Hepatic stellate cell (primary cell): ENCODE results near the gene MSTO1.
"Not testable (repeated sequence)": the region's sequence is repeated elsewhere in the genome, so short reads cannot be mapped to it uniquely, and the experiment has no call there.

Experiments
- DNase-seq: peaks from one replicate; pipeline ENCODE4 v3.0.0; 2011; ENCODE audit warnings: low spot score

Gene MSTO1

DNA sequence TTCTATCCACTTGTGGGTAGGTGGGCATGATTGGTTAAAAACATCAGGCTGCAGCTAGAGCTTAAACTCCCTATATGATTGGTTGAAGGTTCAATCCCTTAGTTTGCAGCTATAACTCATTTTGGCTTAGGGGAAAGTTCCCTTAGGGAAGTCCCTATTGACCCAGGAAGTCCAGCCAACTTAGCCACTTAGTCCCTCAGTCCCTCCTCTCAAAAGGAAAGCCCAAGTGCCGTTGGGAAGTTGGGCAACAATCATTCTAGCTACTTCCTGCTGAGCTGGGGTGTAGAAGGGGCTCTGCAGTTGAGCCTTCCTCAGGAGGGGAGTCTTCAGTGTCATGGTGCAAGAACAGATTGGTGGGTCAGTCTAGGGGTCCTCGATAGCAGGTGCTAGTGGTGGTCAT lies 12.2 kb downstream of the MSTO1 start:
- no peak for DNase-seq

DNA sequence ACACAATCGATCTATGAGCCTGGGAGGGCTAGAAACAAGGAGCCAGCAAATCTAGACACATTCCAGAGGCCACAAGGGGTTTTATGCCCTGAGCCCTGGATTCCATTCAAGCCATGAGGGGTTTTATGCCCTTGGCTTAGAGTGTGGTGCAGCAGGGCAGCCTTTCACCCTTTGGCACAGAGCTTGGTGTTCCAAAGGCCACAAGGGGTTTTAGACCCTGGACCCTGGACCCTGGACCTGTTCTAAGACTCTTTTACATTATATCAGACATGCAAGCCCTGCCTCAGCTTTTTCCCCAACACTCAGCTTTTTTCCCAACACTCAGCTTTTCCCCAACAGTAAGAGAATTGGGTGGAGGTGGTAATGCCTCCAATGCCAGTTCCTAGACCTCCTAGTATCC lies 13.3 kb downstream of the MSTO1 start:
- no peak for DNase-seq

DNA sequence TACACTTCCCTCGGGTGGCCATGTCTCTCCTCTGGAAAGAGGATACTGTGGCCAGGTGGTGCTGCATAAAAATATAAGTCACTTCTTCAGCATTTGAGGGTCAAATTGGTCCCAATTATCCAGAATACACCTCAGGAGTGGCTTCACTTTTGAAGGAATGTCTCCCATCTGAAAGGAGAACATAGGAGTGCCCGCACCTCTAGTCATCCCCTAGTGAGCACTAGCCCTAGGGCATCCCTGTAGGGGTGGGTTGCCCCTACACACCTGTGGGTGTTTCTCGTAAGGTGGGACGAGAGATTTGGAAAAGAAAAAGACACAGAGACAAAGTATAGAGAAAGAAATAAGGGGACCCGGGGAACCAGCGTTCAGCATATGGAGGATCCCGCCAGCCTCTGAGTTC lies 16.4 kb downstream of the MSTO1 start:
- not testable (repeated sequence) for DNase-seq

DNA sequence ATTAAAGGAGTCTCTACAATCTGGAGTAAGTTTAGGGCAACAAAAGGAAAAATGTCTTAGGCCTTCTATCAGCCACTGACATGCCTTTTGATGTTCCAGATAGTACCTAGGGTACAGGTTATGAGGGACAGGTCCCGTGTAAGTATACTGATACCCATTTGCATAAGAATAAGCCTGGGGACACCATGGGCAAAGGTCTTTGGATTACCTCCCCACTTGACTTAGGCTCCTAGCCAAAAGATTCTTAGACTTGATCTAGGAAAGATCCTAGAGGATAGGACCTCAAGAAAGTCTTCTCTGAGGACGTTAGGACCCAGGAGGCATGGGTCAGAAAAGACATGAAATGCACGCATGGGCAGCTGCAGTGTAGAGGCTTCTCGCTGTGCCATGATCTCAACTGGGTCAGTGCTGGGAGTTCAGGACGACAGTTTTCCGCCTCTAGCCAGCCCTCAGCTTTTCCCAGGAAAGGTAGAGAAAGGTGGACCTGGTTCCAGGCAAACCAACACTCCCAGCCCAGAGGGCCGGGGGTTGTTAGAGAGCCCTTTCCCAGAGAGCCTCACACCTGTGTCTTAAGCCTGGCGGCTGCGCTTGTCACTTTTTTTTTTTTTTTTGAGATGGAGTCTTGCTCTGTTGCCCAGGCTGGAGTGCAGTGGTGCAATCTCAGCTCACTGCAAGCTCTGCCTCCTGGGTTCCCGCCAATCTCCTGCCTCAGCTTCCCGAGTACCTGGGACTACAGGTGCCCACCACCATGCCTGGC lies 26.6 kb downstream of the MSTO1 start:
- DNase-seq: no peak

DNA sequence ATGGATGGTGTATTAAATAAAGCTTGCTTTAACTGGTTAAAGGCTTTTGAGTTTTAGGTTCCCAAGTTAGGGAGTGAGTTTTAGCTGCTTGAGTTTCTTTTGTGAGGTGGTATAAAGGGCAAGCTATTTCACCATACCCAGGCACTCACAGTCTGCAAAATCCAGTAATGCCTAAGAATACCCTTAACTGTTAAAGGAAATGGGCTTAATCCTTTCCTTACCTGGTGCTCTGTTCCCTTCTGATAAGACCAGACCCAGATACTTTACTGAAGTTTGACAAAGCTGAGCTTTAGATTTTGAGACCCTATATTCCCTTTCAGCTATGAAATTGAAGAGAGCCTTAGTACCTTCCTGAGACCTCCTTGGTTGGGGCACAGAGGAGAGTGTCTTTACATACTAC lies 30.3 kb downstream of the MSTO1 start:
- no peak for DNase-seq

DNA sequence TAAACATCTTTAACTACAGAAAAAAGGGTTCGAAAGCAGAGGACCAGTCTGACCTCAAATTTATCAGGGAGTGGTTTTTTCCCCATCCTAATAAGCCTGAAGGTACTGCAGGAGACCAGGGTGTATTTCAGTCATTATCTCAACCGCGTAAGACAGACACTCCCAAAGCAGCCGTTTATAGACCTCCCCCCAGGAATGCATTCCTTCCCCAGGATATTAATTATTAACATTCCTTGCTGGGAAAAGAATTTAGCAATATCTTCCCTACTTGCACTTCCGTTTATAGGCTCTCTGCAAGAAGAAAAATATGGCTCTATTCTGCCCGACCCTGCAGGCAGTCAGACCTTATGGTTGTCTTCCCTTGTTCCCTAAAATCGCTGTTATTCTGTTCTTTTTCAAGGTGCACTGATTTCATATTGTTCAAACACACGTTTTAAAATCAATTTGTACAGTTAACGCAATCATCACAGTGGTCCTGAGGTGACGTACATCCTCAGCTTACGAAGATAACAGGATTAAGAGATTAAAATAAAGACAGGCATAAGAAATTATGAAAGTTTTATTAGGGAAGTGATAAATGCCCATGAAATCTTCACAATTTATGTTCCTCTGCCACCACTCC lies 32.7 kb downstream of the MSTO1 start:
- DNase-seq: not testable (repeated sequence)

DNA sequence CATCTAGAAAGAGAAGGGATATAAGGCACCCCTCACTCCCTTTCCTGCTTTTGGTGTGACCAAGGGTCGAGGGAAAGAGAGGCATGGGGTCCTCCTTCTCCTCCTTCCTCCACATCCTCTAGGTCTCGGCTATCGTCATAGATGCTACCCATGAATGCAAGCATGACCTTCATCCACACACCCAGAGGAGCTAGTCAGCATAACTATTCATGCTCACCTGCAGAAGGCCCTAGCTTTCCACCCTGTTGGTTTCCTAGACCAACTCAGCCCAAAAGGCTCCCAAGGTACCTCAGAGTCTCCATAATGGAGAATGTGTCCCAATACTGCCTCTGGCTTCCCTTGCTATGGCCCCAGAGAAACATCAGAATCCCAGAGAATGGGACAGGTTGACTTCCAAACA lies 33.2 kb downstream of the MSTO1 start:
- no peak for DNase-seq

DNA sequence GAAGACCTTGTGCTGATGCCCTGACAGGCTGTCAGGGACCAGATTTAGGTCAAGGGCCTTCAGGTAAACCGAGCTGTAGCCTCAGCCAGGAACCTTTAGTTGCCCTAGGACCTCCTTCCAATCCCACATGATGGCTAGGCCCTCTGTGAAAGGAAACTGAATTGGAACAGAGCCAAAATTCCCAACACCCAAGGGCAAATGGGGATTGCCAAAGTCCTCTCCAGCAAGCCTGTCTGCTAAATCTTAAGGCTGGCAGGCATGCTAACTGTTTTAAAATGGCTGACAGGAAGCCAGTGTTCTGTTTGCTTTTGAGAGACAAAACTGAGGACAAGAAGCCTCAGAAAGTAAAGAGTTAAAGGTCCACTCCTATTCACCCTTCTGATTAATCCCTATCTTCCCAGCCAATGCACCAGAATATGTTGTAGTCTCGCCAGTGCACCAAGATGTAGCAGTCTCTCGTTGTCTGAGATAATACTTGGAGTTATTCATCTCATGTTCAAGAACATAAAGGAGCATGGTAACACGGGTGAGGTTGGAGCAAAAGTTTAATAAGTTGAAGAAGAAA lies 35.1 kb downstream of the MSTO1 start:
- no peak for DNase-seq

DNA sequence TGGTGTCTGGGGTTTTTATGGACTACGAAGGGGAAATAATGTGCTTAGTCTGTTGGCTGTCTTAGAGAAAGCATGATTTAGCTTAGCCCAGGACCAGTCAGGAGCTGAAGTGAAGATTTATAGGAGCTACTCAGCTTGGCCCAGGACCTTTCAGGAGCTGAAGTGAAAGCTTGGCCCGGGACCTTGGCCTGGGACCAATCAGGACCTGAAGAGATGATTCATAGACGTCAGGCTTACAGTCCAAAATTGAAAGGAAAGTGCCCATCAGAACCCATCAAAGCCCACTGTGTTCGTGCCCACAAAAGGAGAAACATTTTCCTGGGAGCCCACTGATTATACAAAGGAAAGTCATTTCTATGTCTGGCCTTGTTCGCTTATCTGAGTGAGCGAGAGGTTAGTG lies 35.6 kb downstream of the MSTO1 start:
- no peak for DNase-seq

DNA sequence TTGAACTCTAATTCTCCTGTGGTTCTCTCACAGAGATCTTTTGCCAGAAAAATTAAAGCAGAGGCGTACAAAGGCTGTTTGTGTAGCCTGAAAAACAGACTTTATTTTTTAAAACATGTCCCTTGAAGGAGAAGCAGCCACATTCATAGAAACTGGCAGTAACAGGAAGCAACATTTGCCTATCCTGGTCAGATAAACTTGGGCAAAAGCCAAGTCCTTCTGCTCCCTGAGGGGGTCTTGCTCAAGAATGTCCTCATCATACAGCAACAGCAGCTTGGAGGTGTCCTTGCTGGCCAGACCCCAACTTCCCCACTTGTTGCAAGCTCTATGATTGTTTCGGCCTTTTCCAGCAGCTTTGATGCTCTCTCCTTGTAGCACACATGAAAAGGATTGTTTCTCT lies 36.3 kb downstream of the MSTO1 start:
- DNase-seq: no peak

DNA sequence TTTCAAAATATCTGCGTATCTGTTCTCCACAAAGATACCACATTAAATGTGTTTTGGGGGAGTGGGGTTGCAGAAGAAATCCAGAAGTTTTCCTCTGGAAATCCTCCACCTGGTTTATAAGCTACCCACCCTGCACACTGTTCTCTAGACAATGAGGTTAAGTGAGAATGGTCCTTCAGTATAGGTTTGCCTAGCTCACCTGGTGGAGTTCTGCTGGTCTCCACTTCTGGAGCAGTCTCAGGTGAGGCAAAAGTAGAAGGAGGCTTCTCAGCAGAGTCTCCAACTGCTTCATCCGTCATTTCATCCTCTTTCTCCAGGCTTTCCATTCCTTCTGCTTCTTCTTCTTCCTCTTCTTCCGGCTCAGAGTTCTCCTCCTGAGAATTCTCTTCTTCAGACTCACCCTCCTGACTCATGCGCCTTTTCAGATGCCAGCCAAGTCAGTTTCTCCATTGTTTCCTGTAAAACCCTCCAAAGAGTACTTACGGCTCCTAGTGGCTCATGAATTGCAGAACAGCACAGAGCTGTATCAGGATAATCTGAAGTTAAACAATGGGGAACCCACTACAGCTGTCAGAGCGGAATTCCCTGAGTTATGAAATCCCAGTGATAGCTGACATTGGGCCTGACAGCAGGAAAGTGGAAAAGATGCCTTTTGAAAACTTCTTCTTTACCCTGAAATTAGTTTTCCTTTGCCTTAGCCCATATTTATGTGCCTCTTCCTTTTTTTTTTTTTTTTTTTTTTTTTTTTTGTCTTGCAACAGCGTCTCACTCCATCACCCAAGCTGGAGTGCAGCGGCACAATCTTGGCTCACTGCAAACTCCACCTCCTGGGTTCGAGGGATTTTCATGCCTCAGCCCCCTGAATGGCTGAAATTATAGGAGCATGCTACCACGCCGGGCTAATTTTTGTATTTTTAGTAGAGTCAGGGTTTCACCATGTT lies 38.5 kb downstream of the MSTO1 start:
- peak; percentile 77 for DNase-seq

DNA sequence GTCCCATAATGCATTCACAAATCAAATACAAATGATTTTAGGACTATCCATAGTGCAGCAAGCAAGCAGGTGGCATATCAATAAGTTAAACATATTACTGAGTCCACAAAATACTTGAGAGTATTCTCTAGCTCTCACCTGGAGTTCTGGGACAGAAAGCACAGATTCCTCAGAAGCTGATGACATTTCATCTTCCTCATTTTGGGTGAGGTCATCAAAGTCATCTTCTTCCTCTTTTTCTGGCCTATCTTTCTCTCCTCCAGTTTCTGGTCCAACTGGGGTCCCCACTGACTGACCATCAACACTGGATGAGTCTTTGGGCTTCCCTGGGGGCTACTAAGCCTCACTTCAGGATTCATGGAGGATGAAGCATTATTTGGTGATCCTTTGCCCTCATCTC lies 39.7 kb downstream of the MSTO1 start:
- no peak for DNase-seq

DNA sequence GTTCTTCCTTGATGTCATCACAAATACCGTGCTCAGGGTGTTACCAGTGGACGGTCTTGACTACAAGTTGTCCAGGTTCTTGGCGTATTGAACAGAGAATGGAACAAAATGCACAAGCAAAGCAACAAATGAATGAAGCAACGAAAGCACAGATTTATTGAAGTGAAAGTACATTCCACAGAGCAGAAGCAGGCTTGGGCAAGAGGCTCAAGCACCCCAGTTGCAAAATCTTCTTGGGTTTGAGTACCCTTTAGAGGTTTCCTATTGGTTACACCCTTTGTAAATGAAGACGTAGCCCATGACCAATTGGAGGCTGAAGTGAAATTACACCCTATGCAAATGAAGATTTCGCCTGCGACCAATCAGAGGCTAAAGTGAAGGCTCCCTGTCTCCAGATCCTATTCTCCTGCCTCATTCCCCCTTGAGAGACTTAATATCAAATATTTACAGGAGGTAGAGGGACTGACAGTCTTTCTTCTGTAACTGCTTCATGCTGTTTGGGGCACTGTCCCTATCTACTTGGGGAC lies 40.3 kb downstream of the MSTO1 start:
- DNase-seq: no peak

DNA sequence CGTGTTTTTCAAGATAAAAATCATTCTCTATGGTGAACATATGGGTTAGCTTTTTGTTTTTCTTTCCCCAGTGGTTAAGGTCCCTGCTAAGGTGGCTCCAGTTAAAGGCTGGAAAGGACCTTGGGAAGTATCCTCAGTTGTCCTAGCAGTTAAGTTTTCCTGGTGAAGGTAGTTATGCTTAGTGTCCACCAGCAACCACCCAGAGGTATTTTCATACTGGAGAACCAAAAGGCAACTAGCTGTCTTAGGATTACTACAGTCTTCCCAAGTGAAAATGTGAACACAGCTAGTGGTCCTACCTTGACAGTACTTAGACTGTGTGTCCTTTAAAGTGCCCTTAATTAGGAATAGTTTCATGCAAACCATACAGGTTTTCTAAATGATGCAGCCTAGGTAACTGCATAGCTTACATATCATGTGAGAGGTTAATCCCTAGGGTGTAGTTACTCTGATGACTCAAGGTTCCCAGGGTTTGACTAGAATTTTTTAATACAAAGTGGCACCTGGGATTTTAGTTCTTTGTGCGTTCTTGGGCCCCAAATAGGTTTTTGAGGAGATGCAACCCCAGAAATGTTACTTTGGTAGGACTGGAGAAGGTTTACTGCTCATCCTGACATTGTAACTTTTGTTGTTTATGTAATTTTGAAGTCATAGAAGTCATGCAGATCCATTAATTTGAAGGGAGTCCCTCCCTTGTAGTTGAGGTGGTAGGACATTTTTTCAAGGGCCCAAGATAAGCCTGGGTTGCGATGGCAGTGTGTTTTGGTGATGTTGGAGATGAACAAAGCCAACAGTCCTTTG lies 42.0 kb downstream of the MSTO1 start:
- no peak for DNase-seq

DNA sequence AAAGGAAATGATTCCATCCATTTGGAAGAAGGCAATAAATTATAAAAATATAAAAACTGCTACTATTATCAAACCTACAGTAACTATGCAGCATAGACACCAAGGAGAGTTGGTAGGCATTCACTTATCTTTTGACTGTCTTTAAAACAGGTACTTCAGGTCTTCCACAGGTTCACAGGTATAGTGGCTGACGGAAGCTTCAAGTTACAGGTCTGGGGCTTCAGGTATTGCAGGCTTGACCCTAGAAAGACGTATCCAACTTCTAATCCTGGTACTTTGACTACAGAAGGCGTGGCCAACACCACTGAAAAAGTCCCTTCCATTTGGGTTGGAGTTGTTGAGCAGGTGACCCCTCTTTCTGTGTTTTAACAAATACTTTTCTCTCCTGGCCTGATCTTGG lies 42.9 kb downstream of the MSTO1 start:
- DNase-seq: no peak

DNA sequence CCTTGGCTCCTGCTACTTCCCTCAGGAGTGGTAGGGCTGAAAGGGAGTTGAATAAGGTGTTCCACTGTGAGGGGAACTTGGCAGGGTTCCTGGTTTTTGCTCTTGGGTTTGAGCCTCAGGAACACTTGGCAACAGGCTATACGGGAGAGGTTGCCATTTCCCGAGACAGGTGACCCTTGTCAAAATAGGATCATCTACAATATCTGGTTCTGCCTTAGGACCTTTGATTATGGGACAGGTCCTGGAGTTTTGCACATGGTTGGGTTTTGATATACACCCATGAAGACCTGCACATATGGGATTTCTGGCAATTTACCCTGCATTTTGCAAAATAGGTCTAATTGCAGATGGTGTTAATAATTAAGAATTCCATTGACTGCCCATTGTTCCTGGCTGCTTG lies 47.4 kb downstream of the MSTO1 start:
- DNase-seq: no peak

DNA sequence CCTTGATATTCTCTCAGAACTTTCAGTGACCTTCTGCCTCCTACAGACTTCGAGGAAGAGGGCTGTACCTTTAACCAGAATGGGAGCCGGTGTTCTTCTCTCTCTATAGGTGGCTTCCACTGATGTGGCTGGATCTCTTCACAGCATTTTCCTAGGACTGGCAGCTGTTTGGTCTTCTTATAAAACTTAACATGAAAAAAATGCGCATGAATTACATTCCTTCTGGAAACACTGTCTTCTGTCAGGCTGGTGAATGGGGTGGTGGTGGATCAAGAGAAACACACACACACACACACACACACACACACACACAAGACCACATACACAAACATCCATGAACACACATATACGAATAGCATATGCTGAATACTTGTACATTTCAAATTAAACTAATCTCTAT lies 51.2 kb downstream of the MSTO1 start:
- DNase-seq: not testable (repeated sequence)
